SKM-1 (cell line): Measurements from ENCODE around the gene CASP14.
"Not testable (repeated sequence)": the region's sequence is repeated elsewhere in the genome, so short reads cannot be mapped to it uniquely, and the experiment has no call there.

Experiments
- DNase-seq: peaks from one replicate; lab custom pipeline; 2025; ENCODE audit not compliant: unreplicated experiment; lab: John Stamatoyannopoulos, UW

Gene CASP14

GRCh38 chr19:15048885-15049541 lies at the start of gene CASP14:
Gene CASP14 (plus strand): TSS chr19:15049480. CDS start chr19:15052252, 2,772 bp downstream.
- no peak for DNase-seq

- DNase-seq: no peak
These were observed 41.0 kb upstream of the CASP14 start for GRCh38 chr19:15008308-15008707.

- DNase-seq: no peak
These were observed 38.6 kb upstream of the CASP14 start for GRCh38 chr19:15010501-15011300.

GRCh38 chr19:15014579-15014978 lies 34.7 kb upstream of the CASP14 start:
- no peak for DNase-seq

GRCh38 chr19:15015946-15016542 lies 33.2 kb upstream of the CASP14 start:
- no peak for DNase-seq

- DNase-seq: not testable (repeated sequence)
These were observed 30.4 kb upstream of the CASP14 start for GRCh38 chr19:15018836-15019235.

- no peak for DNase-seq
These were observed 27.8 kb upstream of the CASP14 start for GRCh38 chr19:15021286-15022007.

- no peak for DNase-seq
These were observed 26.5 kb upstream of the CASP14 start for GRCh38 chr19:15022752-15023151.

GRCh38 chr19:15025217-15025616 lies 24.1 kb upstream of the CASP14 start:
- no peak for DNase-seq

GRCh38 chr19:15028490-15028889 lies 20.8 kb upstream of the CASP14 start:
- DNase-seq: no peak

GRCh38 chr19:15031675-15032074 lies 17.6 kb upstream of the CASP14 start:
- DNase-seq: no peak

GRCh38 chr19:15035795-15036311 lies 13.4 kb upstream of the CASP14 start:
- no peak for DNase-seq

GRCh38 chr19:15037586-15037985 lies 11.7 kb upstream of the CASP14 start:
- DNase-seq: no peak

- no peak for DNase-seq
These were observed 11.0 kb upstream of the CASP14 start for GRCh38 chr19:15038294-15038693.

GRCh38 chr19:15042003-15042402 lies 7.3 kb upstream of the CASP14 start:
- no peak for DNase-seq

- no peak for DNase-seq
These were observed 6.5 kb upstream of the CASP14 start for GRCh38 chr19:15042826-15043225.

GRCh38 chr19:15045506-15045905 lies 3.8 kb upstream of the CASP14 start:
- no peak for DNase-seq

GRCh38 chr19:15047680-15048079 lies 1.6 kb upstream of the CASP14 start:
- no peak for DNase-seq

GRCh38 chr19:15048128-15048527 lies 1.2 kb upstream of the CASP14 start:
- DNase-seq: no peak

- DNase-seq: no peak
These were observed 1.4 kb downstream of the CASP14 start for GRCh38 chr19:15050639-15051038.

GRCh38 chr19:15062036-15062435 lies 12.8 kb downstream of the CASP14 start:
- DNase-seq: no peak
